GM18519 (cell line): ENCODE results near the gene USP11.

Source experiments
- ATAC-seq: cut with Tn5 transposase; IDR thresholded peaks from one replicate; pipeline ENCODE4 v1.9.1; 2021; ENCODE audit warnings: mild to moderate bottlenecking, moderate library complexity; ENCODE audit not compliant: unreplicated experiment, low FRiP score

USP11 gene

DNA sequence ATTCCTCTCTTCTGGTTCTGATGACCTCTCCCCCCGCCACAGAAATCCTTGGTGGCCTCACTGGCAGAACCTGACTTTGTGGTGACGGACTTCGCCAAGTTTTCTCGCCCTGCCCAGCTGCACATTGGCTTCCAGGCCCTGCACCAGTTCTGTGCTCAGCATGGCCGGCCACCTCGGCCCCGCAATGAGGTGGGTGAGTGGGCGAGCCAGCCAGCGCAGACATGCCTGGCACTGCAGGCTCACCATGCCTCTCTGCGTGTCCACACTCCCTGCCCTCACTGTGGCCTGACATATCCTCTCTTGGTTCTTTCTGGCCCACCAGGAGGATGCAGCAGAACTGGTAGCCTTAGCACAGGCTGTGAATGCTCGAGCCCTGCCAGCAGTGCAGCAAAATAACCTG is 30.5 kb upstream of the USP11 start:
- no peak for ATAC-seq

DNA sequence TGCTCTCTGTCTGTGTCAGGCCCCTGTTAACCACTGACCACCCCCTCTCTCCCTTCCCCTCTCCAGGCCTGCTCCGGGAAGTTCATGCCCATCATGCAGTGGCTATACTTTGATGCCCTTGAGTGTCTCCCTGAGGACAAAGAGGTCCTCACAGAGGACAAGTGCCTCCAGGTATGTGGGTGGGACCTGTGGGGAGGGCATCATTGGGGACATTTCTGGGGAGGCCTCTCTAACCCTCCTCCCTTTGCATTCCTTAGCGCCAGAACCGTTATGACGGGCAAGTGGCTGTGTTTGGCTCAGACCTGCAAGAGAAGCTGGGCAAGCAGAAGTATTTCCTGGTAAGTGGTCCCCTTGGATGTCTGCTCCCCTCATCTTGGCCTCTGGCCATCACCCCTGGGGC is 29.9 kb upstream of the USP11 start:
- ATAC-seq, result no peak

DNA sequence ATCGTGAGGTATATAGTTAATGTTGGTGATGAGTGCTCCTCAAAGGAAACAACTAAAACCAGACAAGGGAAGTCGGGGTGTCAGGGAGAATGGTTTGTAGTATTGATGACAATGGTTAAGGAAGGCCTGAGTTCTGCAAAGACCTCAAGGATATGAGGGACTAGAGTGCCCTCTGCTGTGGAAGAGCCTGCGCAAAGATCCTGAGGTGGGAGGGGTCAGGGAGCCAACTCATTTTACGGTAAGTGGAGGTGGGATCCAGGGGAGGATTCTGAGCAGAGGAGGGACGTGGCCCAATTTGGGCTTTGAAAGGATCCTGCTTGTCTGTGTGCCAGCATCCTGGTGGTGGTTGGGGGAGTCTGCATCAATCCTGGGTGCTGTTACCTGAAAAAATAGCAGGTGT is 27.8 kb upstream of the USP11 start:
- ATAC-seq, result no peak

DNA sequence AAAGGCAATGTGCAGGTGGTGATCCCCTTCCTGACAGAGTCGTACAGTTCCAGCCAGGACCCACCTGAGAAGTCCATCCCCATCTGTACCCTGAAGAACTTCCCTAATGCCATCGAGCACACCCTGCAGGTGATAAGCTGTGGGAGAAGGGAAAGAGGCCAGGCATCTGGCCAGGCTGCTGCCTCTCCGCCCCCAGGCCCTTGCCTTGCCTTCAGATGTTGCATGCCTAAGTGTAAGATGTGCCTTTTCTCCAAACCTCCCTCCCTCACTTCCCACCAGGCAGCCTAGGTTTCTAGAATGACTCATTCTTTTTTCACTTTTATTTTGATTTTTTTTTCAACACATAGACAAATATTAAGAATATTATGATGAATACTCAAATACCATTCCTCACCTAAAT is 26.5 kb upstream of the USP11 start:
- ATAC-seq, result no peak

DNA sequence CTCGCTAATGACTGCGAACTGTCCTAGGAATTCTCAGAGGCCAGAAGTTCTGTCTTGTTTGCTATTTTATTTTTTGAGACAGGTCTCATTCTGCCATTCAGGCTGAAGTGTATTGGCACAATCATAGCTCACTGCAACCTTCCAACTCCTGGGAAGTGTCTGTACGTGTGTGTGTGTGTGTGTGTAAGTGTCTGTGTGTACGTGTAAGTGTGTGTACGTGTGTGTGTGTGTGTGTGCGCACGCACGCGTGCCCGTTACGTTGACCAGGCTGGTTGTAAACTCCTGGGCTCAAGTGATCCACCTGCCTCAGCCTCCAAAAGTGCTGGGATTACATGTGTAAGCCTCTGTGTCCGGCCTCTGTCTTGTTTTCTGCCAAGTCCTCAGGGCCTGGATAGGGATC is 24.7 kb upstream of the USP11 start:
- no peak for ATAC-seq

DNA sequence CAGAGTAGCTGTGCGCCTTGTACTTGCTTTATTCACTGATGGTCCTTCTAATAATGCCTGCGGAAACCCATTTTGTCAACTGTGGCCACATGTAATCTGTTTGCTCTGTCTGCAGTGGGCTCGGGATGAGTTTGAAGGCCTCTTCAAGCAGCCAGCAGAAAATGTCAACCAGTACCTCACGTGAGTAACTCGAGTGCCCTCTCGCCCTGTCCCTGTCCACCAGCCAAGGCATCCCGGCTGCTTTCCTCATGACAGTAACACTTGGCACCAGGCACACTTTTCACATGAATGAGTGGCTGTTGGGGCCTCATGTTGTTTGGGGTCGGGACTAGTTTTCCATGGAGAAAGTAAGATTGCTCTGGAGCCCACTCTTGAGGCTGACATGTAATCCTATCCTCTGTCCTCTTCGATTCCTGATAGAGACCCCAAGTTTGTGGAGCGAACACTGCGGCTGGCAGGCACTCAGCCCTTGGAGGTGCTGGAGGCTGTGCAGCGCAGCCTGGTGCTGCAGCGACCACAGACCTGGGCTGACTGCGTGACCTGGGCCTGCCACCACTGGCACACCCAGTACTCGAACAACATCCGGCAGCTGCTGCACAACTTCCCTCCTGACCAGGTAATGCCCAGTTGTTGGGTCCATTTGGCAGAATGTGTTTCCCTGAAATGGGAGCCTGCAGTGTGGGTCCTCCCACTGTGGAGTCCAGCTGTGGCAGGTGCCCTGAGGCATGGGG is 23.1 kb upstream of the USP11 start:
- ATAC-seq, result no peak

DNA sequence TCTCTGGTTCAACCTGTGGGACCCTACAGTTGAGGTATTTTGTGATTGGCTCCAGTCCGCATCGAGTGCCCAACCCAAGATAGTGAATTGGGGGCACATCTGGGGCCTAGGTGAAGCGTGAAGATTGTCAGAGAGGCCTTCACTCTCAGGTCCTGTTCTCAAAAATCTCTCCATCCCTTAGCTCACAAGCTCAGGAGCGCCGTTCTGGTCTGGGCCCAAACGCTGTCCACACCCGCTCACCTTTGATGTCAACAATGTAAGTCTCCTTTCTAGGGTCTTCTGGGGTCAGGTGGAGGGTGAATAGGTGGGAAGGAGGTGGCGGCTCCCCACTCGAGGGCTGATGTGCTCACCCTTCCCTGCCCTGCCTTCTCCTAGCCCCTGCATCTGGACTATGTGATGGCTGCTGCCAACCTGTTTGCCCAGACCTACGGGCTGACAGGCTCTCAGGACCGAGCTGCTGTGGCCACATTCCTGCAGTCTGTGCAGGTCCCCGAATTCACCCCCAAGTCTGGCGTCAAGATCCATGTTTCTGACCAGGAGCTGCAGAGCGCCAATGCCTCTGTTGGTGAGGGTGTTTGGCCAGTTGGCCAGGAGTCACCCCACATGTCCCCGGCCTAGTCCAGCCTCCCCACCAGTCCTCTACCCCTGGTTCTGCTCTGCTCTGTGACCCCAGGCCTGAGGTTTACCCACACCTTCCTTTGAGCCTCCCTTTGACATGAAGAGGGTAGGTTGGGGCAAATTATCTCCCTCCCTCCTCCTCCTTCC is 22.0 kb upstream of the USP11 start:
- ATAC-seq, result no peak

DNA sequence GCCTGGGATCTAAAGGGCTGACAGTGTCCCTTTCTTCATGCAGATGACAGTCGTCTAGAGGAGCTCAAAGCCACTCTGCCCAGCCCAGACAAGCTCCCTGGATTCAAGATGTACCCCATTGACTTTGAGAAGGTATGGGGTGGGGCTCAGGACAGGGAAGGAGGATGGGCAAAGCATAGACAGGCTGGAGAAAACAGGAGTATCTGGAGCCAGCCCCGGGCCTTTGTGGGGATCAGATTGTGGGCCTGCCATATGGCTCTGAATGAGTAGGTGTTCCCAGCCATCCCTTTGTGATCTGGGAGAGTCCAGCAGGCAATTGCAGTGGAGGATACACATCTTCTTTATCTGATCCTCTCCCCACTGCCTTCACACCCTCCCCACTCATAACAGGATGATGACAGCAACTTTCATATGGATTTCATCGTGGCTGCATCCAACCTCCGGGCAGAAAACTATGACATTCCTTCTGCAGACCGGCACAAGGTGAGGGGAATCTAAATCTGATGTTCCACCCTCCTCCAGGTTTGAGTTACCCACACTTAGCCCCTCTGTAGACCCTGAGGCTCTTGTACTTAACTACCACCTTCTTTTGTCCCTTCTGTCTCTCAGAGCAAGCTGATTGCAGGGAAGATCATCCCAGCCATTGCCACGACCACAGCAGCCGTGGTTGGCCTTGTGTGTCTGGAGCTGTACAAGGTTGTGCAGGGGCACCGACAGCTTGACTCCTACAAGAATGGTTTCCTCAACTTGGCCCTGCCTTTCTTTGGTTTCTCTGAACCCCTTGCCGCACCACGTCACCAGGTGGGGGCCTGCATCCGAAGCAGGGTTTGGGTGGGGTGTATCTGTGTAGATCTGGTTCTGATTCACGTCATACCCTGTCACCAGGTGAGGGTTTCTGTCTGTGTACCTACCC is 20.2 kb upstream of the USP11 start:
- no peak for ATAC-seq

DNA sequence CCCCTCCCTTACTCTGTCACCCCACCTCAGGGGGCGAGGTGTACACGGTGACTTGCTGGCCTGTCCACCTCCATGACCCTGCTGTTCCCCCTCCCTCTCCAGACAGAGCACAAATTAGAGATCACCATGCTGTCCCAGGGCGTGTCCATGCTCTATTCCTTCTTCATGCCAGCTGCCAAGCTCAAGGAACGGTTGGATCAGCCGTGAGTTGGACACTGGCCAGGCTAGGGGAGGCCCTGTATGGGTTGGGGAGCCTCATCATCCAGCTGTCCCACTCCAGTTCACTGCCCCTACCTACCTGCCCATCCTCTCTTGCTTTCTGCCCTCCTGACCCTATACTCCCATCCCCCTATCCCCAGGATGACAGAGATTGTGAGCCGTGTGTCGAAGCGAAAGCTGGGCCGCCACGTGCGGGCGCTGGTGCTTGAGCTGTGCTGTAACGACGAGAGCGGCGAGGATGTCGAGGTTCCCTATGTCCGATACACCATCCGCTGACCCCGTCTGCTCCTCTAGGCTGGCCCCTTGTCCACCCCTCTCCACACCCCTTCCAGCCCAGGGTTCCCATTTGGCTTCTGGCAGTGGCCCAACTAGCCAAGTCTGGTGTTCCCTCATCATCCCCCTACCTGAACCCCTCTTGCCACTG is 18.3 kb upstream of the USP11 start:
- no peak for ATAC-seq

DNA sequence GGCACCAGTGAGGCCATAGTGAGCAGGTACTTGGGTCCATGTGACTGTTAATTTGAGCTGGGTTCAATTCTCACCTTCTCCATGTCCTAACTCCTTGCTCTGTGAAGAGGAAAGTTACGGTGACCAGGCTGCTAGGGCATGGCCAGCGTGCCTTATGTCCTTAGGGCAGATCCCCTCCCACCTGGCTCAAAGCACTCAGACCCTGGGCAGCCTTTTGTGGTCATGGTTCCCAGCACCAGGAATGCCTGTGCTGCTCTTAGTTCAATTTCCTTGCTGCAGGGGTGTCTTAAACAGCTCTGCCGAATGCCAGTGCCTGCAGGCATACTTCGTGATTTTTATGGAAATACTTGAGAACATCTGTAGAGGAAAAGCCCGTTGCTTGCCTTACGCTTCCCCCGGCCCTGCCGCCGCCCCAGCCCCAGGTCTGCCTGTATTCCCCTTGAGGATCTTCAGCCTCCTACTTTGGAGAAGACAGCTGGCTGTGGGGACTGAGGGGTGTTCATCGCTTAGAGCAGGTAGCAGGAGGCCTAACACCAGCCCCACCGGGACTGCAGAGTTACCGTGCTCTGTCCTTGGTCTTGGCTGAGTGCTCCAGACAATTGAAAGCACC is 17.4 kb upstream of the USP11 start:
- ATAC-seq, result no peak

DNA sequence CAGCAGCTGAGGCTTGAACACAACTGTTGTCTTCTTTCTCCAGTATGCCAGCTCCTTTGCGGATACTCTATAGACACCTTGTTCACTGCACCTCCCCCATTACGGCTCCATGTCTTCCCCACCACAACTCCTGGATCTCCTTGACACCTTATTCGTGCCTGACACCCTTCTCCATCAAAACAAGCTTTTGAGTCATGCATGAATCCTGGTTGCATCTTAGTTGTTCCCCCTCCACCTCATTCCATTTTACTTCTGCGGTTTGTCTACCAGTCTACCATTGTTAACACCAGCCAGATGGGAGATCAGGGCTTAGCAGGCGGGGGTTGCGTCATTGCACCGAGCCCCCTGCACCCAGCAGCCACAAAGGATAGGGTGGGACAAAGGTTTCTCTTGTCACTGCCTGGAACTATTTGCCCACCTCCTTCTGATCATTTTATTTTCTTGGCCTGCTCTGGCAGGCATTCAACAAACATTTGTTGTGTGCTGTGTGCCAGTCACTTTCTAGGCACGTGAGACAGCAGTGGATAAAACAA is 16.4 kb upstream of the USP11 start:
- ATAC-seq, result no peak

DNA sequence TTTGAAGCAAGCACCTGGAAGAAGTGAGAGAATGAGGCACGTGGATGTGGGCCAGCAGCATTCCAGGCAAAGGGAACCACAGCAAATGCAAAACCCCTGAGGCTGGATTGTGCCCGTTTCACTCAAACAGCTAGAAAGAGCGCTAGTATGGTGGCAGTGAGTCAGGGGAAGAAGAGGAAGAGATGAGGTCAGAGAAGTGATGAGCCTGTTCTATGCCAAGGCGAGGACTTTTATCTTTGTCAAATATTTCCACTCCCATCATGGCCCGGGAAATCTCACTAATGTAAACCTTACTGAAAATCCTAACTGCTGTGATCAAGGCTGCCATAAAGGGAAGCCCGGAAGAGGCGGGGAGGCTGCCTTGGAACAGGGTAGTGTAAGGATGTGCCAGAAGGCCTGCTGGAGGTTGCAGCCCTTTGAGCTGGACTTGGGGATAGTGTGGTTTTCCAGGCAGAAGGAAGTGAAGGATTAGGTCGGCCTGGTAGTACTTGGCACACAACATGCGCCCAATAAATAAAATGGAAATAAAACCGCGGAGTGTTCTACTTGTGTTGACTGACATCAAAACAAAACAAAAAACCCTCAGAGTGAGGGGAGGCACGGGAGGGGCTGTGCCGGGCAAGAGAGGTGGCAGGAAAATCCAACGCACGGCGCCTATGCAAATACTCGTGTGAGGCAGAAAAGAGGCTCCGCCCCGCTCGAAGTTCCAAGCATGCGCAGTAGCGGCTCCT is 15.5 kb upstream of the USP11 start:
- ATAC-seq, result no peak

DNA sequence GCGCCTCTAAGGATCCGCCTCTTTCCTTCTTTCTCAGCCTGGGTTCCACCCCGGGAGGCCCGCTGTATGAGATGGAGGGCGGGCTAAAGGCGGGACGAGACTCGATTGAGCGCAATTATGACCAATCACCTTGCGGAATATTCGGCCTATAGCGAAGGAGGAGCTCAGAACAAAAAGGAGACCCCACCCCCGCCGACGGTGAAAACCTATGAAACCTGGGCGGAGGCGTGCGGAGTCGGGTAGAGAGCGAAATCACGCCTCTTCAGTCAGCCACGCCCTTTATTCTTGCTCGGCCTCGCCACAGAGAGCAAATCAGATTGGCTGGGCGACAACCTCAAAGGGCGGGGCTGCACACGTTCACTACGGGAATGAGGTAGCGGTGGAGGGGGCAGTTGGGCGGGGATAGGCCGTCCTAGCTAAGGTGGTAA is 14.9 kb upstream of the USP11 start:
- peak; percentile 67 for ATAC-seq

DNA sequence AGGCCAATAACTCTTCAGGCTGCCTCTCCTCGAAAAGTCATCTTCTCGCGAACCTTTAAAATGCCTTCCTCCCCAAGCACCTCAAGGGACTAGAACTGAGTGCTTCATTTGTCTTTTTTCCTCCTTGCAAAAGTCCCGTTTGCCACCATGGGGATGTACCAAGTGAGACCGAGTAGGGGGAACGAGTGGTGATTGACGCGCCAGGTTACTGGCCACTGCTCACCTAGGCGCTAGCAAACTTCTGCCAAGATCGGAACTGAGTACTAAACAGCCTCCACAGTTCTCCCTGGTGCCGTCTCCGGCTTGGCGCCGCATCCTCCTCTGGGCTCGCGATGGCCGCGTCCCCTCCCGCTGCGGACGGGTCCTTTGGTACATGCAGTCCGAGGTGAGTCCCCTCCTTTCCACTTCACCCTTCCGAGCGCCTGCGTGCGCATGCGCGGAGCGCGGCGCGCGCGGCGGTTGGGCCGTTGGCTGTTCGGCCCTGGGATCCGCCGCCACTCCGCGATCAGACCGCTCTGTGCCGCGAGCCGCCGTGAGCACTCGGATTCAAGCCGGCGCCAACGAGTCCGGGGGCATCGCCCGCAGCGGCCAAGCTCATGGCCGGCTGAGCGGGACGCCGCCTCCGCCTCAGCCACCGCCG is 14.4 kb upstream of the USP11 start, which contains the start of gene CDK16:
Gene CDK16 (plus strand): TSS at position 402 of the 640 bp plus-strand sequence. CDS start 4,877 bp downstream, outside the sequence.
- peak; percentile 16 for ATAC-seq

DNA sequence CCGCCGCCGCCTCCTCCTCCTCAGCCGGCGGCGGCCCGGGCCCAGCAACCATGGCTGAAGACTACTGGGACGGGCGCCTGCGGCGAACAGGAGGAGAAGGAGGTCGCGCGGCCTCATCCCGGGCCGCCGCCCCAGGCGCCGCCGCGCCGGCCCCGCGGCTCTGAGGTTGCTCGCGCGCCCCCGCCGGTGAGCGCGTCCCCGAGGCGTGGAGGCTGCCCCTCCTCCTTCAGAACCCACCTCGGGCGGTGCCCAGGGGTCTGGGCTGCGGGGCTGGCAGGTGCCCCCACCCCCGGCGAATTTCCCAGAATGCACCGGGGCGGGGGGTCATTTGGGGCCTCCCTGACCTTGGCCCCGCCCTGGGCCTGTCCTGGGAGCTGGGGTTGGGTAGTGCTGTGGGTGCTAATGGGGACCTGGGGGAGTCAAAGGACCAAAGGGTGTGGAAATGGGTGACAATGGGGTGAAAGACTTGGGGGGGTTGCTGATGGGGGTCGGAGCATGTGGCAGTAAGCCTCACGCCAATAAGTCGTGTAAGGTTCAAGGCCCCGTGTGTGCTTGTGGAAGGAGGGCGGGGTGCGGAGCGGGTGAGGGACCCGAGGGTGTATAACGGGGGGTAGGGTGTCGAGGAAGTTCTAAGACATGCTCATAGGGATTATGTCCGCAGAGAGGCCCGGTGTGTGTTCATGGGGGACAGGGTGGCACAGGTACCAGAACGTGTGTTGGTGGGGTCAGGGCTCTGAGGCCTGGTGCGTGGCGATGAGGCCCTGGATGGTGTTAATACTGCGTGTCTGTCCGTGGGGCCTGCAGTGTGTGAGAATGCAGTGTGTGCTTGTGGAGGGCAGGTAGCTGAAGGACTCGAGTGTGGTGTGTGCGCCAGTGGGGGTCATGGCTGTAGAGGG is 13.6 kb upstream of the USP11 start:
- ATAC-seq, result no peak

DNA sequence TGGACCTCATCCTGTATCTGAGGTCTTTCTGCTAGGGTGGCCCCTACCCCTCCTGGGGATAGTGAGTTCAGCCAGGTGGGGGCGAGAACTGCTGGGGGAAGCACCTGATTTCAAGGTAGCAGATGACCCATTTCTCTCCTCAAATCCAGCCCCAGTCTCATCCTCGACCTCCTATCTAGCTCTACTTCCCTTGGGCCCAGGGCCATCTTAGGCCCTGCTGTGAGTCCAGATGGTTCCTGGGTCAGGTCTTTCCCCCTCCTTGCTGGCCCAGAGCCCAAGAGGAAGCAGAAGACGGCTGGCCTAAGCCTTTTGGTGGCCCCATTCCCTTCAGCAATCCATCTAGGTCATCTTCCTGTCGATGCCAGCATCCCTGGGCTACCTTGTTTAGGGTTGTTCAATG is 11.1 kb upstream of the USP11 start:
- ATAC-seq, result no peak

DNA sequence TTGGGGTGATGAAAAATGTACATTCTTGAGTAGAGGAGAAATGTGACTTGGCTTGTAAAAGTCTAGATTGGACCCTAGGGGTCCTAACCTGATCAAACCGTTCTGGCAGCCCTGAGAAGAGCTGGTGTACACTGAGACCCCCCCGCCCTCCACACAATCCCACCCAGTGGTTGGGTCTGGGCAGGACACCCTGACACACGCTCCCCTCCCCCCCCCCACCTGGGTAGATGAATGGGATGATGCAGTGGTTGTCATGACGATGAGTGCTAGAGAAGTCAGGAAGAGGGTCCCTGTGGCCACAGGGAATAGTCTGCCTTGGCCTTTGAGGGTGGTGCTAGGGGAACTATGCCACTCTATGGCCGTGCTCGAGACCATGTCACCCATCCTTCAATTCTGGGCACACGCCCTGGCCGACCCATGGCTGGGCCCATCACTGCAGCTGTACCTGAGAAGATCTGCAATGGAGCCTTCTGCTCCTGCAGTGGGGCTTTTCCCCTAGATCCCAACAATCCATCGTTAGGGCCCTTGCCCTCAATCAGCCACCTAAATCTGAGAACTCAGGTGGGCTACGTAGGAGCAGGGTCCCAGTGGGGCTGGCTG is 10.0 kb upstream of the USP11 start:
- no peak for ATAC-seq
